ENCODE measurements around the gene INTS14. TPM values are rescaled to one million over a fixed set of nuclear protein-coding genes. Genes with fewer than 3 reads are reported as not detected.

INTS14 gene
- total RNA-seq, result 28.6 TPM

GRCh38 chr15:65610871-65611718 is at the start of gene INTS14:
TSS of gene INTS14 (minus strand) at chr15:65611131. CDS start at chr15:65607380, 3,751 bp downstream.

GRCh38 chr15:65621638-65622037 is 10.7 kb upstream of the INTS14 start, which contains the start of gene SLC24A1:
TSS of gene SLC24A1 (plus strand) at chr15:65621938. CDS start at chr15:65624081, 2,143 bp downstream.

GRCh38 chr15:65530318-65531111 is 80.4 kb downstream of the INTS14 start, which contains the start of gene HACD3:
TSS of gene HACD3 (plus strand) at chr15:65530463. CDS start at chr15:65530632, 169 bp downstream.

Small RNA genes within 50 kb of the gene (small RNA-seq; reads per million reads assigned to genes)
- gene RNU6-19P, result not detected

Other genes with a start within 250 kb of the INTS14 start
- gene IGDCC3, start 233.1 kb downstream of the INTS14 start, total RNA-seq, result 6.7 TPM
- gene IGDCC4, start 188.2 kb downstream of the INTS14 start, total RNA-seq, result 11.3 TPM
- 87.9 TPM for gene DPP8, start 93.4 kb downstream of the INTS14 start, total RNA-seq
- 207 TPM for gene HACD3, start 80.7 kb downstream of the INTS14 start, total RNA-seq
- 2.5 TPM for gene SLC24A1, start 10.8 kb upstream of the INTS14 start, total RNA-seq
- gene DENND4A, start 181.2 kb upstream of the INTS14 start, total RNA-seq, result 57.9 TPM